PC-3 (cell line): ENCODE data around the gene TESMIN.

ENCODE experiments used
- EZH2 ChIP-seq: fragments of 300-600 bp; sonication (generic); IDR thresholded peaks from one replicate; pipeline ENCODE4 v1.6.1; 2017; ENCODE audit warnings: antibody characterized with exemption, mild to moderate bottlenecking, low read length; ENCODE audit not compliant: unreplicated experiment
- EZH2phosphoT487 ChIP-seq: fragments of 300-600 bp; sonication (generic); IDR thresholded peaks from 2 replicates; pipeline ENCODE4 v1.6.1; 2018; ENCODE audit warnings: mild to moderate bottlenecking, antibody characterized with exemption, low read length, borderline replicate concordance
- TF ChIP-seq, protein P1 (sequence below): fragments of 300-600 bp; sonication (generic); conservative IDR thresholded peaks from 2 replicates; pipeline ENCODE4 v1.5.1; 2017; ENCODE audit warnings: antibody characterized with exemption, low read depth, mild to moderate bottlenecking, low read length

DNA sequence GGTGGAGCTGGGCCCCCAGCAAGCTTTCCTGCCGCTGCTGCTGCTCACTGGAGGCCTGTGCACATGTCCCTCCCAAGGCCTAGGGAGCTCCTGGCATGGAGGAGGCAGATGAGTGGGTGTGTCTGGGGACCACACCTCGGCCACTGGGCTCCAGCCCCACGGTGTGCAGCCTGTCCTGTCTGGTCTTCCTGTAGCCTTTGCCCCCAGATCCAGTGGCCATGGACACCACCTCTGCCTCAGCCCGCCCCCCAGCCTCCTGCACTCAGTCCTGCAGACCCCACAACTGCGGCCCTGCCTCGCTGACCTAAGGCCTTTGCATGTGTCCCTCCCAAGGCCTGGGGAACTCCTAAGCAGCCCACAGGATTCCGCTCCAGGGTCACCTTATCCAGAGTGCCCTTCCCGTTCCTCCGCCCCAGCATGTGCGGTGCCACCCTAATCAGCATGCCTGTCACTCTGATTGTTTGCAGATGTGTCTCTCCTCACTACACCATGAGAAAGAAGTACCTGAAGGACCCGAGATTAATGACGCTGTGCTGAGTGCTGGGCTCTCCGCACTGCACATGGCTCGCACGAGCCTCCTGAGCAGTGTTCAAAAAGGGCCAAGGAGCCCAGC lies 58.3 kb downstream of the TESMIN start:
- TF ChIP-seq, protein P1, sequence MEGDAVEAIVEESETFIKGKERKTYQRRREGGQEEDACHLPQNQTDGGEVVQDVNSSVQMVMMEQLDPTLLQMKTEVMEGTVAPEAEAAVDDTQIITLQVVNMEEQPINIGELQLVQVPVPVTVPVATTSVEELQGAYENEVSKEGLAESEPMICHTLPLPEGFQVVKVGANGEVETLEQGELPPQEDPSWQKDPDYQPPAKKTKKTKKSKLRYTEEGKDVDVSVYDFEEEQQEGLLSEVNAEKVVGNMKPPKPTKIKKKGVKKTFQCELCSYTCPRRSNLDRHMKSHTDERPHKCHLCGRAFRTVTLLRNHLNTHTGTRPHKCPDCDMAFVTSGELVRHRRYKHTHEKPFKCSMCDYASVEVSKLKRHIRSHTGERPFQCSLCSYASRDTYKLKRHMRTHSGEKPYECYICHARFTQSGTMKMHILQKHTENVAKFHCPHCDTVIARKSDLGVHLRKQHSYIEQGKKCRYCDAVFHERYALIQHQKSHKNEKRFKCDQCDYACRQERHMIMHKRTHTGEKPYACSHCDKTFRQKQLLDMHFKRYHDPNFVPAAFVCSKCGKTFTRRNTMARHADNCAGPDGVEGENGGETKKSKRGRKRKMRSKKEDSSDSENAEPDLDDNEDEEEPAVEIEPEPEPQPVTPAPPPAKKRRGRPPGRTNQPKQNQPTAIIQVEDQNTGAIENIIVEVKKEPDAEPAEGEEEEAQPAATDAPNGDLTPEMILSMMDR, result no peak
- no peak for TF ChIP-seq EZH2
- TF ChIP-seq EZH2phosphoT487, result no peak
